ENCODE data around the gene FLT4. TPM values are rescaled to one million over a fixed set of nuclear protein-coding genes. Genes with fewer than 3 reads are reported as not detected.

Gene FLT4
- total RNA-seq, 1 experiment from 2014 or later: not detected

GRCh38 chr5:180593446-180594206 lies 55.8 kb downstream of the FLT4 start:
- Histone ChIP-seq H3K4me2 (ENCODE audit: low read length) (no peak overlapping the region), H3K9me3 (ENCODE audit: low read length) (no peaks in the 10 kb centered on the region), H2AFZ (ENCODE audit: low read length) (no peak overlapping the region), H3K9ac (ENCODE audit: low read length) (no peak overlapping the region), H3F3A (ENCODE audit: low read length, unreplicated experiment) (no peaks in the 10 kb centered on the region), H3K27ac (ENCODE audit: low read length) (no peak overlapping the region), H3K9me2 (replicated peaks; ENCODE audit: low read length) (no peaks in the 10 kb centered on the region), H3K4me1 (ENCODE audit: insufficient read depth, low read length) (no peaks in the 10 kb centered on the region), H3K79me2 (ENCODE audit: low read length) (no peaks in the 10 kb centered on the region), H3K4me3 (ENCODE audit: low read length) (no peak overlapping the region), H4K20me1 (ENCODE audit: low read length) (no peaks in the 10 kb centered on the region), H3K36me3 (ENCODE audit: low read depth, low read length) (no peaks in the 10 kb centered on the region), H3K27me3 (ENCODE audit: low read length) (peaks cover 19% of the 10 kb centered on the region)
- no peak for TF ChIP-seq EZH2phosphoT487 (IDR thresholded peaks at IDR 0.05; ENCODE audit: borderline replicate concordance, low read length)
- TF ChIP-seq EZH2 (IDR thresholded peaks at IDR 0.05; ENCODE audit: low read length, unreplicated experiment): no peak
- TF ChIP-seq, protein P1, sequence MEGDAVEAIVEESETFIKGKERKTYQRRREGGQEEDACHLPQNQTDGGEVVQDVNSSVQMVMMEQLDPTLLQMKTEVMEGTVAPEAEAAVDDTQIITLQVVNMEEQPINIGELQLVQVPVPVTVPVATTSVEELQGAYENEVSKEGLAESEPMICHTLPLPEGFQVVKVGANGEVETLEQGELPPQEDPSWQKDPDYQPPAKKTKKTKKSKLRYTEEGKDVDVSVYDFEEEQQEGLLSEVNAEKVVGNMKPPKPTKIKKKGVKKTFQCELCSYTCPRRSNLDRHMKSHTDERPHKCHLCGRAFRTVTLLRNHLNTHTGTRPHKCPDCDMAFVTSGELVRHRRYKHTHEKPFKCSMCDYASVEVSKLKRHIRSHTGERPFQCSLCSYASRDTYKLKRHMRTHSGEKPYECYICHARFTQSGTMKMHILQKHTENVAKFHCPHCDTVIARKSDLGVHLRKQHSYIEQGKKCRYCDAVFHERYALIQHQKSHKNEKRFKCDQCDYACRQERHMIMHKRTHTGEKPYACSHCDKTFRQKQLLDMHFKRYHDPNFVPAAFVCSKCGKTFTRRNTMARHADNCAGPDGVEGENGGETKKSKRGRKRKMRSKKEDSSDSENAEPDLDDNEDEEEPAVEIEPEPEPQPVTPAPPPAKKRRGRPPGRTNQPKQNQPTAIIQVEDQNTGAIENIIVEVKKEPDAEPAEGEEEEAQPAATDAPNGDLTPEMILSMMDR (conservative IDR thresholded peaks at IDR 0.05; ENCODE audit: low read depth, low read length): no peak
- intact Hi-C loops (cut with micrococcal nuclease): no loop called here
- BruUV-seq (replicated peaks): no TSS peak
- ATAC-seq (no peak), DNase-seq (no peak)
- ChIA-PET CTCF (no interaction called here), POLR2A (ENCODE audit: unreplicated experiment) (no interaction called here)

DNA sequence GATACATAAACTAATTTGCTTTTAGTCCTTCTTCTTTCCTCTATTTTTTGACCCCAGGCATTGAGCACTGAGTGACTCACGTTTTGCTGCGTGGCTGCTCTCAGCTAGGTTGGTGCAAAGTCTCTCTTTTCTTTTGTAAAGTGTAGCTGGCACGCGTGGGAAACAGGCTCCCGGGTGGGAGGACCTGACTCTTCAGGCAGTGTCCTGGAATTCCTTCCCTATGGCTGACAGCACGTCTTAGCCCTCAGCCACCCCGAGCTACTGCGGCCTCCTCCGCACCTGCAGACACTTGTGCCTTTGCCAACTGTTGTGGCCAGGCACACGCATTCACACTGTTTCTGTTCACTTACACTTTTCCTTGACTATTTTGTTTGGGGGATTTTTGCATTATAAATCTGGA lies 57.2 kb downstream of the FLT4 start:
- ChIA-PET POLR2A (ENCODE audit: unreplicated experiment) (no interaction called here), CTCF (no interaction called here)
- no peak for DNase-seq
- Histone ChIP-seq H3K36me3 (ENCODE audit: low read depth, low read length) (no peaks in the 10 kb centered on the region), H3K27me3 (ENCODE audit: low read length) (peaks cover 19% of the 10 kb centered on the region), H2AFZ (ENCODE audit: low read length) (no peak overlapping the region), H3K9me2 (replicated peaks; ENCODE audit: low read length) (no peaks in the 10 kb centered on the region), H3K4me3 (ENCODE audit: low read length) (no peak overlapping the region), H3K9me3 (ENCODE audit: low read length) (no peaks in the 10 kb centered on the region), H3K4me2 (ENCODE audit: low read length) (no peak overlapping the region), H3K27ac (ENCODE audit: low read length) (no peak overlapping the region), H4K20me1 (ENCODE audit: low read length) (no peaks in the 10 kb centered on the region), H3K79me2 (ENCODE audit: low read length) (no peaks in the 10 kb centered on the region), H3K4me1 (ENCODE audit: insufficient read depth, low read length) (no peaks in the 10 kb centered on the region), H3F3A (ENCODE audit: low read length, unreplicated experiment) (no peaks in the 10 kb centered on the region), H3K9ac (ENCODE audit: low read length) (no peak overlapping the region)
- no TSS peak for BruUV-seq (replicated peaks)
- intact Hi-C loops (cut with micrococcal nuclease): no loop called here
- TF ChIP-seq, protein P1 (conservative IDR thresholded peaks at IDR 0.05; ENCODE audit: low read depth, low read length): no peak
- TF ChIP-seq EZH2phosphoT487 (IDR thresholded peaks at IDR 0.05; ENCODE audit: borderline replicate concordance, low read length) (no peak), EZH2 (IDR thresholded peaks at IDR 0.05; ENCODE audit: low read length, unreplicated experiment) (no peak)
- ATAC-seq: no peak

DNA sequence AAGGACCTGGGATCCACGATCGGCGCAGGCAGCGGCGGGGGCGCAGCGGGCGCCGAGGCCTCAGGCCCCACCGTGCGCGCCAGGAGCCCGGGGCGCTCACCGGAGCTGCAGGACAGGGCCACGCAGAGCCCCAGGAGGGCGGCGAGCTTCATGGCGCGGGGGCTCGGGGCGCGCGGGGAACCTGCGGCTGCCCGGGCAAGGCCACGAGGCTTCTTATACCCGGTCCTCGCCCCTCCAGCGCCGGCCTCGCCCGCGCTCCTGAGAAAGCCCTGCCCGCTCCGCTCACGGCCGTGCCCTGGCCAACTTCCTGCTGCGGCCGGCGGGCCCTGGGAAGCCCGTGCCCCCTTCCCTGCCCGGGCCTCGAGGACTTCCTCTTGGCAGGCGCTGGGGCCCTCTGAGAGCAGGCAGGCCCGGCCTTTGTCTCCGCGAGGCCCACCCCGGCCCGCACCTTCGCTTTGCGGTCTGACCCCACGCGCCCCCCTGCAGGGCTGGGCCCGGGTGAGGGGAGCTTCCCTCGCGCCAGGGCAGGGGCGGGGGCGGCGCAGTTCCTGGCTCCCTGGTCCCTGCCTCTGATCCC lies 58.0 kb downstream of the FLT4 start, which contains the start of gene SCGB3A1:
SCGB3A1 (minus strand) TSS at position 189 of the 577 bp plus-strand sequence; CDS start at position 152, 37 bp downstream.
- Histone ChIP-seq H3K4me1 (ENCODE audit: insufficient read depth, low read length) (no peaks in the 10 kb centered on the region), H4K20me1 (ENCODE audit: low read length) (no peaks in the 10 kb centered on the region), H3F3A (ENCODE audit: low read length, unreplicated experiment) (no peaks in the 10 kb centered on the region), H3K27me3 (ENCODE audit: low read length) (peaks cover 19% of the 10 kb centered on the region), H3K9me2 (replicated peaks; ENCODE audit: low read length) (no peaks in the 10 kb centered on the region), H3K9ac (ENCODE audit: low read length) (no peak within 1 kb of the TSS), H3K4me2 (ENCODE audit: low read length) (peak within 1 kb of the TSS; percentile 34), H3K36me3 (ENCODE audit: low read depth, low read length) (no peaks in the 10 kb centered on the region), H3K27ac (ENCODE audit: low read length) (no peak within 1 kb of the TSS), H3K9me3 (ENCODE audit: low read length) (no peaks in the 10 kb centered on the region), H2AFZ (ENCODE audit: low read length) (no peak within 1 kb of the TSS), H3K79me2 (ENCODE audit: low read length) (no peaks in the 10 kb centered on the region), H3K4me3 (ENCODE audit: low read length) (no peak within 1 kb of the TSS)
- DNase-seq (no peak), ATAC-seq (no peak)
- no peak for TF ChIP-seq EZH2 (IDR thresholded peaks at IDR 0.05; ENCODE audit: low read length, unreplicated experiment)
- TF ChIP-seq, protein P1 (conservative IDR thresholded peaks at IDR 0.05; ENCODE audit: low read depth, low read length): no peak
- TF ChIP-seq EZH2phosphoT487 (IDR thresholded peaks at IDR 0.05; ENCODE audit: borderline replicate concordance, low read length): no peak
- ChIA-PET CTCF (no interaction called here), POLR2A (ENCODE audit: unreplicated experiment) (no interaction called here)
- BruUV-seq (replicated peaks): no TSS peak
- intact Hi-C loops (cut with micrococcal nuclease): no loop called here

Measured in PC-3 (cell line).